GM19463 (cell line): Measurements from ENCODE around the gene CDH15.
A peak's percentile ranks its signal among the peaks of the same experiment; 100 is the strongest.

ENCODE experiments used
- ATAC-seq: cut with Tn5 transposase; IDR thresholded peaks from one replicate; pipeline ENCODE4 v1.9.1; 2021; ENCODE audit warnings: mild to moderate bottlenecking, moderate library complexity; ENCODE audit not compliant: unreplicated experiment

CDH15 gene, protein sequence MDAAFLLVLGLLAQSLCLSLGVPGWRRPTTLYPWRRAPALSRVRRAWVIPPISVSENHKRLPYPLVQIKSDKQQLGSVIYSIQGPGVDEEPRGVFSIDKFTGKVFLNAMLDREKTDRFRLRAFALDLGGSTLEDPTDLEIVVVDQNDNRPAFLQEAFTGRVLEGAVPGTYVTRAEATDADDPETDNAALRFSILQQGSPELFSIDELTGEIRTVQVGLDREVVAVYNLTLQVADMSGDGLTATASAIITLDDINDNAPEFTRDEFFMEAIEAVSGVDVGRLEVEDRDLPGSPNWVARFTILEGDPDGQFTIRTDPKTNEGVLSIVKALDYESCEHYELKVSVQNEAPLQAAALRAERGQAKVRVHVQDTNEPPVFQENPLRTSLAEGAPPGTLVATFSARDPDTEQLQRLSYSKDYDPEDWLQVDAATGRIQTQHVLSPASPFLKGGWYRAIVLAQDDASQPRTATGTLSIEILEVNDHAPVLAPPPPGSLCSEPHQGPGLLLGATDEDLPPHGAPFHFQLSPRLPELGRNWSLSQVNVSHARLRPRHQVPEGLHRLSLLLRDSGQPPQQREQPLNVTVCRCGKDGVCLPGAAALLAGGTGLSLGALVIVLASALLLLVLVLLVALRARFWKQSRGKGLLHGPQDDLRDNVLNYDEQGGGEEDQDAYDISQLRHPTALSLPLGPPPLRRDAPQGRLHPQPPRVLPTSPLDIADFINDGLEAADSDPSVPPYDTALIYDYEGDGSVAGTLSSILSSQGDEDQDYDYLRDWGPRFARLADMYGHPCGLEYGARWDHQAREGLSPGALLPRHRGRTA

DNA sequence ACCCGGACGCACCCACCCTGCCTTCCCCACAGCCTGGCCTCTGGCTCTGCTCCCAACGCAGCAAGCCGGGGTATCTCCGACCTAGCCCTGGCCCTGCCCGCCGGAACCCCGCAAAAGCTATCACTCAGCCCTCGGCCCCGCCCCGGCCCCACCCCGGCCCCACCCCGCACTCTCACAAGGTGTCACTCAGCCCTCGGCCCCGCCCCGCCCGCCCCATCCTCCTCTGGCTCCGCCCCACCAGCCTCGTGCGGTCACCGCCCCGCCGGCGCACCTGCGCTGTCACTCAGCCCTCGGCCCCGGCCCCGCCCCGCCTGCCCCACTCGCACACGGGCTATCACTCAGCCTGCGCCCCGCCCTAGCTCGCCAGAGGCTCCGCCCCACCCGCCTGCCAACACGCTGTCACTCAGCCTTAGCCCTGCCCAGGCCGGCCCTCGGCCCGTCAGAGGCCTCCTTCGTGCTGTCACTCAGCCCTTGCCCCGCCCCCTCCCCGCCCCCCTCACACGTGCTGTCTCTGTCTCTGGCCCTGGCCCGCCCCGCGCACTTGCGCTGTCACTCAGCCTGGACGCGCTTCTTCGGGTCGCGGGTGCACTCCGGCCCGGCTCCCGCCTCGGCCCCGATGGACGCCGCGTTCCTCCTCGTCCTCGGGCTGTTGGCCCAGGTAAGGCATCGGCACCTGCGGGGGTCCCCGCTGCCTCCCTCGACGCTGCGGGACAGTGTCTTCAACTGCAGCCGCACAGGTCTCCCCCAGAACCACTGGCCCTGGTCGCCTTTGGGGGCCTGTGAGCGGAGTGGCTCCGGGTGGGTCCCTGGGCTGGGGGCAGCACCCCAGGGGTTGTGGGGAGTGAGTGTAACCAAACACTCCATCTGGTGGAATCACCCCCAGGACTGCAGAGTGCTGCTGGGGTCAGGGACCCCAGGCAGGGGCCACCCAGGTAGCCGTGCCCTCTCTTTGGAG is at the start of gene CDH15:
Gene CDH15, plus strand, starts transcription at position 533 of the 955 bp plus-strand sequence. Its CDS starts 84 bp downstream, at position 617.
- peak; percentile 84 for ATAC-seq

DNA sequence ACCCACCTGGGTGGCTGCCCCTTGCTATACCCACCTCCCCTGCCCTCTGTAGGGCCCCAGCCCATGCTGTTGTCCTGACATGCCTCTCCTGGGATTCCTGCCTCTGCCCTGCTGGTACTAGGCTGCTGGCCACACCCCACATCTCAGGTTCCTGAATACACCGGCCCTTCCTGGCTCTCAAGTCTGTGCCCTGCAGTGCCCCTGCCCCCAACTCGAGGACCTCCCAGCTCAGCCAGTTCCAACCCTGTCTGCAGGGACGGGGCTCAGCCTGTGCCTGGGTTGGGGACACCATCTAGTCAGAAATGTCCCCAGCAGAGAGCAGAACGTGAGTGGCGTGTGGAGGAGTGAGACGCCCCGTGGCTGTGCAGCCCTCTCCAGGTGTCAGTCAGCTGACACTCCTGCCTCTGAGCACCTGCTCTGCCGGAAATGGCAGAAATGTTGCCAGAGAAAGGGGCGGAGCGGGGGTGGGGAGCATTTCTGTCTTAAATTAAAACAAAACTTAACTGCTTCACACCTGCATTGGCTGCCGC is 49.2 kb upstream of the CDH15 start:
- no peak for ATAC-seq

DNA sequence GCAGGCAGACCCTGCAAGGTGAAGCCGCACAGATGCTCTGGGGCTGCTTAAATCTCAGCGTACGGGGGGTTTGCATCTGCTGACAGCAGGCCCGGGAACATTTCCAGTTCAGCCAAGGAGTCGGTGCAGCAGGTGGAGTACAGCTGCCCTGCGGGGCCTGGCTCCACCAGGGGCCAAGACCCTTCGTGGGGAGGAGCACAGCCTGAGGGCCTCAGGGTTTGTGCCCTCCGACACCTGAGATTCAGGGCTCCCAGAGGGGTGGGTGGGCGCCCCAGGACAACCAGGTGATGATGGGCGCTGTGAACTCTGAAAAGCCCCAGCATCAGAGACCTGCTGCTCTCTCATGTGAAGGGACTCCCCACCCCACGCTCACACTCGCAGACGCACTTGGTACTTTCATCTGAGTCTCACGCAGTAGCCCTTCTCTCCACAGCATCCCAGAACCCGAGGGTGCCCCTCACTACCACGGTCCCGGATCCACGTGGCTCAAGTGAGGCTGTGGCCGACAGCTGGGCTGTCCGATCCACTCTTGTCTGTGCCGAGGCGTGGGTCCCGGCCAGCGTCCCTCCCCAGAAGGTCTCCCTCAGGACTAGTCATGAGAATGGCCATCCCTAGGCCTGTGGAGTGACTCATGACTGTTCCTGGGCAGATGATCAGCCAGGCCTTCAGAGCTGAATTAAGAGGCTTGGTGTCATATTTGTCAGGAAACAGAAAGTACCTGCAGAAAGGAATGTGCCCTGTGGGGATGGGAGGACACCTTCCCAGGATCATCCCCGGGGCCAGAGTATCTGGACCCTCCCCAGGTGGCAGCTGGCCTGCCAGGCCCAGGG is 48.3 kb upstream of the CDH15 start:
- no peak for ATAC-seq

DNA sequence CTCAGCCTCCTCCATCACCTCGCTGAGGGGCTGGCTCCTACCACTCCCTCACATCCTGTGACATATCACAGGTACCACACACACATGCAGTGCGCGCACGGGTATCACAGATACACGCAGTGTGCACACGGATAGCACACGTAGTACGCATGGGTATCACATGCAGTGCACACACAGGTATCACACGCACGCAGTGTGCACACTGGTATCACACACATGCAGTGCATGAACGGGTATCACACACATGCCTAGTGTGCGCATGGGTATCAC is 47.8 kb upstream of the CDH15 start:
- no peak for ATAC-seq

DNA sequence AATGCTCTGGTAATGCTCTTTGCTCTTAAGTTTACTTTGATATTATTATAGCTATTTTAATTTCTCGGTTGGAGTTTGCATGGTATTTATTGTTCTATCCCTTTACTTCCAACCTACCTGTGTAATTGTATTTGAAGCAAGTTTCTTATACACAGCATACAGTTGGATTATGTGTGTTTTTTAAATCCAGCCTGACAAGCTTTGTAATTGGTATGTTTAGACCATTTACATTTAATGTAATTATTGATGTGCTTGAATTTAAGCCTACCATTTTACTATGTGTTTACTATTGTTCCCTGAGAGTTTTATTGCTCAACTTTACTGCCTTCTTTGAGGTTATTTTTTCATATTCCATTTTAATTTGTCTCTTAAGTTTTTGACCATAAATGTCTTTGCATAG is 42.2 kb upstream of the CDH15 start:
- ATAC-seq = no peak

DNA sequence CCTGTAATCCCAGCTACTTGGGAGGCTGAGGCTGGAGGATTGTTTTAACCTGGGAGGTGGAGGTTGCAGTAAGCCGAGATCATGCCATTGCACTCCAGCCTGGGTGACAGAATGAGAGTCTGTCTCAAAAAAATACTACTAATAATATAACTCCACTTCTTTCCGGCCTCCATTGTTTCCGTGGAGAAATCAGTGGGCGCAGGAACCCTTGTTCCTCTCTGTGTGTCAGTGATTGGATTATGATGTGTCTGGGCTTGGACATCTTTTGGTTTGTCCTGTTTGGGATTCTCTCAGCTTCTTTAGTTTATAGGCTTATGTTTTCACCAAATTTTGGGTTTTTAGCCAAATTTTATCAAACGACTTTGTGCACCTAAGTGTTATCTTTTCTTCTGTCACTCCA is 41.1 kb upstream of the CDH15 start:
- ATAC-seq = no peak

DNA sequence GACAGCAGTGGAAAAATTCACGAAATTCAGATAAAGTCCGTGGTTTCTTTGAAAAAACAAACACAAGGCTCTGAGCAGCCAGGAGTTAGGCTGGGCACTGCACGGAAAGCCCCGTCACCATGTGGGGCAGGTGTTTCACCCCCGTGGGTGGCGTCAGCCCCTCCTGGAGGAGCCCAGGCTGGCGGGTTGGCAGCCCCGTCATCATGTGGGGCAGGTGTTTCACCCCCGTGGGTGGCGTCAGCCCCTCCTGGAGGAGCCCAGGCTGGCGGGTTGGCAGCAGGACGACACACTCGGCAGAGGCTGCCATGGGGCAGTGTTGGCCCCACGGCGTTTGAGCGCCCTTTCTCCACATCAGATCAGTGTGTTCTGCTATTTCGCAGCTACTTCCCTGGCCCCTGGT is 39.8 kb upstream of the CDH15 start:
- ATAC-seq = no peak

DNA sequence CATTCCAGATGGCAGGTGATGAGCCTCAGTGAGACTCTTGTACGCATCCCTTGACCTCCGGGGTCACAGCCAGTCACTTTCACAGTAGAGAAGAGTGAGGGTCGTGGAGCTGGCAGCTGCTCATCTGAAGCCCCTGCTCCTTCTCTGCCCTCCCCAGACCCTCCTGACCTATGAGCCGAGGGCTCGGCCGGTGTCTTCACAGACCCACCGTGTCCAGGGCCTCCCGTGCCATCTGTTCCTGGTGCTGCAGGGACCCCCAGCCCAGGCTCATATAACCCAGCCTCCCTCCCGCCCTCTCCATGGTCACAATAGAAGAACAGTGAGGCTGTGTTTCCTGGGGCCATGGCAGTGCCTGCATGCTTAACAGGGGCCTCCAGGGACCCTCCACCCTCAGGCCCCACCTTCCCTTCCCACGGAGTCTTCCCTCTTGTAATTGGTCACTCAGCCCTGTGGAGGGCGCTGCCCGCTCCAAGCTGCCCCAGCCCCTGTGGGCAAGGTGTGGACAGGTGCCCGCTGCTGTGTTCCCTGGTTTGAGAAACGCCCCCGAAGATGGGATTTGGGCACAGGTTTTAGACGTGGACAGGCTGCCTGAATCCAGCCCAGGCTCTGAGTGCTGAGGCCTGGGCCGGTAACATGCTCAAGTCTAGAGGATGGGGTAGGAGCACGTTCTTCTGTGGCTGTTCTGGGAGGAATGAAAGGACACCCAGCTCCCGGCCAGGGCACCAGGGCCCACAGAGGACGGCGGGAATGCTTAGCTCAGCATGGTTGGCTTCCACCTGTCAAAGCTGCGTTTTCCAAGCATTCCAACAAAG is 39.1 kb upstream of the CDH15 start:
- no peak for ATAC-seq

DNA sequence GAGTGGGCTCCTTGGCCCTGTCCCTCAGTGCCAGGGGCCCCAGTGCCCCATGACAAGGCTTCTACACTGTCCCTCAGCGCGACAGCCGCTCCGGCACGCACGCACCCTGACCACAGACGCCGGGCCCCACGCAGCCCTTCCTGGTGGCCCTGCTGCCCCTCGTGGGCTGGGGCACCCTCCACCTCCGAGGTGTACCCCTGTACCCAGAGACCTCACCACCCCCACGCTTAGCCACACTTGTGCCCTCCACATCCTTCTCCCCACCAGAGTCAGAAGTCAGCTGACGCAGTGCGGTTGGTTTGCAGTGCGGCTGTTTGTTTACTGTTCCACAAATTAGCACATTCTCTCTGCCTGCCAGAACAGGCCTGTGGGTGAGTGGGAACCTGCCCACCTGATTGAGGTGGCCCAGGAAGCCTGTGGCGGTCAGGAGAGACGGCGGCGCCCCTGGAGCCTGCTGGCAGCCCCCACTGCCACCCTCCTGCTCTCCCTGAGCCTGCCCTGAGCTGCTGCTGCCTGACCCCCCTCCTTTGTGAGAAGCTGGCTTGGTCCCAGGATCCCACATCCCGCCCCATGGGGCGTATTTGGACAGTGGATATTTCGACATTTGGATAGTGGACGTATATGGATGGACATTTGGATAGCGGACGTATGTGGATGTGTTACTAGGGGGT is 38.0 kb upstream of the CDH15 start:
- no peak for ATAC-seq

DNA sequence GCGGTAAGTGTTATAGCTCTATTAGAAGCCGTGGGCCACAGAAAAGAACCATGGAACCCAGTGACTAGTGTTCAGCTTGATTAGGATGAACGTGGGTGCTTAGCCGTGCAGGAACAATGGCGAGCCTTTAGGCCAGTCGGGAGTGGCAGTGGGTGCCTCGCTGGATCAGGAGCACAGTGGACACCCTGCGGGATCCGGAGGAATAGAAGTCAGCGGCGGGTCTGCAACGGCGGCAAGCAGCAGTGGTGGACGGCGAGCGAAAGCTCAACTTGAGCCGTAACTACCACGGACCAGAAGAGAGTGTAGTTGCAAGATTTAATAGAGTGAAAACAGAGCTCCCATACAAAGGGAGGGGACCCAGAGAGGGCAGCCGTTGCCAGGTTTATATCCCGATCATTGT is 37.3 kb upstream of the CDH15 start:
- no peak for ATAC-seq

DNA sequence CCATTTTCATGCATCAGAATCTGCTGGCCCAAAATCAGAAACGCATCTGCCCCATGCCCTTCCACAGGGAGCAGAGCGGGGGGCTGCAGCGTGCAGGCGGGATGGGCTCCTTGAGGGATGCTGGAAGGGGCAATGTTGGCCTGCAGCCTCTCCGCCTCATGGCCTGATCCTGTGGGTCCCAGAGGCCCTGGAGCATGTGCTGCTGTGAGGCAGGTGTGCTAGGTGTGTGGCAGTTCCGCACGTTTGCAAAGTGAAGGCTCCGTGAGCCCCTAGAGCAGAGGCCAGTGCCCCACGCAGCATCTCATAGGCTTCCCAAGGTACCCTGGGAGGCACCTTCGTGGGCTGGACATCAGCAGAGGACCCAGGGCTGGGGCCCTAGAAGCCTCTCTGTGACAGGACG is 36.4 kb upstream of the CDH15 start:
- ATAC-seq = no peak

DNA sequence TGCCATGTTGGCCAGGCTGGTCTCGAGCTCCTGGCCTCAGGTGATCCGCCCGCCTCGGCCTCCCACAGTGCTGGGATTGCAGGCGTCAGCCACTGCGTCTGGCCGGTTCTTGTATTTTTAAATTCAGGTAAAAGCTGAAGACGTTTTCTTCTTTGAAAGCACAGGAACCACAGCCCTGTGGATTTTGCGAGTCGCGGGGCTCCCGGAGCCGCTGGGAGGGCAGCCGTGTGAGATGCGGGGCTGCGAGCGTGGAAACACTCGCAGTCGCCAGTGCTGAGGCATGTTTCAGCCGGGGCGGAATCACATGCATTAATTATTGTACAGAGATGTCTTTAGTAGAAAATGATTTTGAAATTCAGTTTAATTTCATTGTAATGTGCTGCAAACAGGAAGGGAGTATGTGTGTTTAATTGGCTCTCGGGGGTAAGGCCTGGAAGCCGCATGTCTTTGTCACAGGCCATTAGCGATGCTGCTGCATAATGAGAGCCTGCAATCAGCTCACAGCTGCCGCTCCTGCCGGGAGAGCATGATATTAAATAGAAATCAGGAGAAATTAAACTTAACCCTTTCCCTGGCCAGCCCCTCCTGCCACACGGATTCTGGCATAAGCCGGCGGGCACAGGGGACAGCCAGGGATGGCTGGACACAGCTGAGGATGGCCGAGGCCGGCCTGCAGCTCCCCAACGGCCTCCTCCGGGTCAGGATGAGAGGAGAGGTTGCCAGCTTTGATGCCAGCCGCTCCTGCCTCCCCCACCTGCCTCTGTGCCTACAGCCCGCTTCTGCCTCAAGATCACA is 35.4 kb upstream of the CDH15 start:
- no peak for ATAC-seq

DNA sequence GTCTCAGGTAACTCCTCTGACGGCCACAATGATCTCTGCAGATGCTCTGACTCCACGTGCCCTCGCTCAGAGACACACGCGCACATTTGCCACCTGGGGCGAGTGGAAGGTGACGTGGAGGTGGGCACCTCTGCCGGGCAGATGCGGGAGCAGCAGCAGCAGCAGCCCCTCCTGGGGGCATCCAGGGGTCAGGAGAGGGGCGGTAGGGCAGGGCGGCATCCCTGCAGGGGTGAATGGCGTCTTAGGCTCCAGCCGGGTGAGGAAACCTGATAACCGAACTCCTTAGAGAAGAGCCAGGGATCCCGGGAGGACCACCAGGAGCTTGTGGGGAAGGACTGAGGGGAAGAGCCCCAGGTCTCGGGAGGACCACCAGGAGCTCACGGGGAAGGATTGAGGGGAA is 34.6 kb upstream of the CDH15 start:
- no peak for ATAC-seq

DNA sequence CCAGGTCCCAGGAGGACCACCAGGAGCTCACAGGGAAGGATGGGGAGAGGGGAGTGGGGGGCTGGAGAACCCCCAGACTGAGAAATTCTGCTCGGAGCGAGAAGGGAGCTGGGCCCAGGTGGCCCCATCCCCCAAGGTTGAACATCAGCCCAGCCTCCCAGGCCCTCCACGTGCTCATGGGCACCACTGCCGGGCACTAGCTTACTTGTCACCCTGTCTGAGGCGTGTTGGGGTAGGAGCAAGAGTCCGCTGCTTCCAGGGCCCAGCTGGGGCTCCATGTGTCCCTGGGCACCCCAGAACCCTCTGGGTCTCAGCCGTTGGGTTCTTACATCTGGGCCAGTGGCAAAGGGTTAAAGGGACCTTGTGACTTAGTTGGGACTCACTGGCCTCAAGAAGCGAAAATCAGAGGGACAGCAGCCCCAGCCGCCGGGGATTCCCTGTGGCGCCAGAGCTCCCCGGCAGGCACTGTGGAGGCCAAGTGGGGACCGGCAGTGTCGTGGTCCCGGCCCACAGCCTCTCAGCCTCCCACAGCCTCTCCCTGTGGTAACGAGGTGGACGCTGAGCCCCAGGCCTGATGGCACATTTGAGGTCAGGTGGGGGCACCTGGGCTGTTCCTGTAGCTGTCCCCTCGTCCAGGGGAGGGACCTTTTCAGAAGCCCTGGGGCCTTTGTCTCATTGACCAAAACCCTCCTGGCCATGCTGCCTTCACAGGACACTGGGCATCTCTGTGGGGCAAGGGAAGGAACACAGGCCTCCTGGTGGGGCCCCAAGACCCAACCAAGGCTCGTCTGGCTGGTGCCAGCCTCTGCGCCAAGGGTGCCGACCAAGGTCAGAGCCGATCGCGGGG is 33.7 kb upstream of the CDH15 start:
- no peak for ATAC-seq

DNA sequence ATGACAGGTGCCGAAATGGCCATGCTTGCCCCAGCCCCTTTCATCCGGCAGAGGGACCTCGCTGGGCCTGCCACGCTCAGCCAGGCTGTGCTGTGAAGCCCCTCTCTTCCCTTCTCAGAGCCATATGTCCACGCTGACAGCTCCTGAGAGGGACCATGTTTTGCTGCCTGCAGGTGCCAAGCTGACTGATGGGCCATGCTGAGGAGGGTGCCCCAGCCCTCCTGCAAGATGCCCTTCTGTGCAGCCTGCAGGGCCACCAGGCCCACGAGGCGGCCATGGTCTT is 33.1 kb upstream of the CDH15 start:
- ATAC-seq = no peak

DNA sequence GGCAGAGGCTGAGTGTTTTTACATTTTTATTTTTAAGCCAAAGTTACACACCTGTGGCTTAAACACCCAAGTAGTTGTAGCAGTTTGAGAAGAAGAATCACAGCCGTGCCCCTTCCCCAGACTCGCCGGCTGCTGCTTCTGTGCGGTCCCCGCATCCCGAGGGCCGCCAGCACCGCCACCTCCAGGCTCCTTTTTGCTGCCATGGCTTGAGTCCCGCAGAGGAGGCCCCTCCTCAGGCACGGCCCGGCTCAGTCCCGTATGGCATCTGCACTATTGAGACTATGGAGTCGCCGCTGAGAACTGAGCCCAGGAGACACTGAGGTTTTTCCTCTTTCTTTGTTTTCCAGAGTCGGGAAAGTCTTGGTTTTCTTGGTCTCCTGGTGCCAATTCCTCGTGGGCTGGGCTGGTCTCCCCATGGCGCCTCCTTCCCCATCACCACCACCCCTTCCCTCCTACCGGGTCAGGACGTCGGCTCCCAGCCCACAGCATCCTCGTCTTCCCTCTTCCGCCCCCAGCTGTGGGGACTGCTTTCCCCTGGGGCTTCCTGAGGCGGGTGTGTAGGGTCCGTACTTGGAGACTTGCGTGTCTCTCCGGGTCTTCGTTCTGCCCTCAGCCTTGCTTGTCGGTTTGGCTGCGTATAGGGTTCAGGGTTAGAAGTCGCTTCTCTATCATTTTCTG is 32.6 kb upstream of the CDH15 start:
- no peak for ATAC-seq

DNA sequence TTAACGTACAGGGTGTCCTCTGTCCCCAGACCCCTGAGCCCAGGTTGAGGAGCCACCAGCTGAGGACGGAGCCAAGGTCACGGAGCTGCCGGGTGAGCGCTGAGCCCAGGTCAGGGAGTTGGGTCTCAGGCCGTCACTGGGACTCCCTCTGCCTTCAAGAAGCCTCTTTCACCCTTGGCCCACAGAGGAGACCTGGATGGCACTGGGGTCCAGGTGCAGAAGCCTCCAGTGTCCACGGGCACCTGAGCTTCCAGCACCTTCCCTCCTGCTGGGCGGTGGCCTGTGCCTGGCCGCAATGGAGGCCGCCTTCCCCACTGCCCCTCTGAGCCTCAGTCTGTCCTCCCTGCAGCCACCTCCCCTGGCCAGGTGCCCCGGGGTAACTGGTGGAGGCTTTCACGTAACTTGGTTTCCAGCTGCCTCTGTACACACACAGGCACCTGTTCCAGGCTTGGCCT is 31.6 kb upstream of the CDH15 start:
- no peak for ATAC-seq
